Testis (tissue), 3 donors: ENCODE results near the gene ANGEL2. TPM values are rescaled to one million over a fixed set of nuclear protein-coding genes. Genes with fewer than 3 reads are reported as not detected.
A peak's percentile ranks its signal among the peaks of the same experiment; 100 is the strongest.
"Not testable (repeated sequence)": the region's sequence is repeated elsewhere in the genome, so short reads cannot be mapped to it uniquely, and the experiment has no call there.

Experiments used
- DNase-seq: peaks from one replicate; pipeline ENCODE4 v3.0.0-alpha.2; 2019
- H3K27ac ChIP-seq, 2 donors: fragments of 200-600 bp; sonication (generic); one replicate each; pipeline ENCODE4 v1.5.1; 2019
- H3K27me3 ChIP-seq: fragments of 200-600 bp; sonication (generic); one replicate; pipeline ENCODE4 v1.5.1; 2019
- H3K36me3 ChIP-seq: fragments of 200-600 bp; sonication (generic); one replicate; pipeline ENCODE4 v1.5.1; 2017; ENCODE audit warnings: low read depth; ENCODE audit errors: missing control alignments
- H3K4me1 ChIP-seq: fragments of 200-600 bp; sonication (generic); one replicate; pipeline ENCODE4 v1.5.1; 2019
- H3K4me3 ChIP-seq, 2 donors: fragments of 200-600 bp; sonication (generic); one replicate each; pipeline ENCODE4 v1.5.1; 2017 to 2019
- H3K9me3 ChIP-seq: fragments of 200-600 bp; sonication (generic); one replicate; pipeline ENCODE4 v1.5.1; 2017
- POLR2A ChIP-seq: fragments of 450-650 bp; IDR thresholded peaks from one replicate; pipeline ENCODE4 v1.6.1; 2017; ENCODE audit warnings: antibody characterized with exemption, mild to moderate bottlenecking, moderate library complexity
- WGBS, 2 donors: methylation state at CpG; one replicate each; pipeline ENCODE4 v1.1.5; 2018; 5-methylcytosine and 5-hydroxymethylcytosine counted together
- intact Hi-C: fragments of 100-400 bp; cut with DNase I; formaldehyde crosslinking; loops from one replicate; pipeline ENCODE4 v1.15.1; 2023; ENCODE audit warnings: low total_unique reads
- polyA plus RNA-seq: library from polyadenylated mRNA; stranded (reverse); fragments of 350-450 nt; fragmentation: Illumina TruSeq; extraction: RNeasy Lipid Tissue Mini Kit (QIAGEN cat#74804); gene quantifications from one replicate; pipeline ENCODE4 v1.2.3, GENCODE V29; 2014; ENCODE audit warnings: low read depth, low replicate concordance; ENCODE audit not compliant: insufficient read depth
- total RNA-seq, 2 donors: library from RNA; depleted of rRNA; stranded (reverse); fragments of >200 nt; gene quantifications; one replicate each; pipeline ENCODE4 v1.2.3, GENCODE V29; 2016
- TF ChIP-seq, protein P1 (sequence below), 3 experiments: fragments of 450-650 bp in 2 of 3; fragments of 200-600 bp in 1 of 3; sonication (generic) in 1 of 3; IDR thresholded peaks; one replicate each; pipeline ENCODE4 v1.5.1; 2016 to 2019; ENCODE audit warnings: antibody characterized with exemption in 3 of 3, mild to moderate bottlenecking in 2 of 3, moderate library complexity in 1 of 3

The ANGEL2 gene
- total and polyA plus RNA-seq, 3 donors from 2014 or later = 20.3 to 63.1 (median 49.1) TPM

DNA sequence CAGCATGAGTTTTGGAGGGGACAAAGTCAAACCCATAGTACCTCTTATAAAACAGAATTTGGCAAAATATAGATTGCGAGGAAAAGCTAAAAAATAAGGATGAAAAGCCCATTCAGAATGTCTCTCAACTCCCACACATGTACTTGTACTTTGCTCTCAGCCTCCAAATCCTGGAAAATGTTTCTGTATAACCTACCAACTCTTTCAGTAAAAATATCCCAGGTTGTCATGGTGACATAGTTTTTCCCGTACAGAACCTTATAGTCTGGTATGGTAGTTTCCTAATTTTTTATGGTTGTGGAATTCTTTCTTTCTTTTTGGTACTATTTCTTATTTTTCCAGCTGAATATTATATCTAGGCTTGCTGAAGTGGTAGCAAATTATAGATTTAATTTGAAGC lies 19.9 kb upstream of the ANGEL2 start:
- DNase-seq = no peak
- 44 to 50% methylated on average over 2 of the region's 2 CpGs for WGBS, 2 donors
- H3K4me3 ChIP-seq = no peak overlapping the region

DNA sequence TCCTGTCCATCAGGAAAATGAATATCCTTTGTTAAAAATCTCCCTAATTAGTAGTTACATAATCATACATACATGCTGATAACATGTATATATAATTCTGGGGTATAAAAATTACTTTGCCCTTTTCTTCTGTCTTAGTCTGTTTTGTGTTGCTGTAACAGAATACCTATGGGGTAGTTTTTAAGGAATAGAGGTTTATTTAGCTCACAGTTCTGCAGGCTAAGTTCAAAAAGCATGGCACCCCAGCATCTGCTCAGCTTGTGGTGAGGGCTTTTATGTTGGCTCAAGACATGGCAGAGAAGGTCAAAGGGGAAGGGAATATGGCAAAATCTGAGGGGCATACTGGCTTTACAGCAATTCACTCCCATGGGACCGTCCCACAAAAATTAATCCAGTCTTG lies 19.0 kb upstream of the ANGEL2 start:
- Histone ChIP-seq H3K9me3 (no peaks in the 10 kb centered on the region), H3K4me3 (no peak overlapping the region), H3K4me1 (peaks cover 7% of the 10 kb centered on the region), H3K27ac (no peak overlapping the region), H3K36me3 (no peaks in the 10 kb centered on the region), H3K27me3 (no peaks in the 10 kb centered on the region)
- intact Hi-C loops = no loop called here
- TF ChIP-seq POLR2A = no peak
- TF ChIP-seq, protein P1, sequence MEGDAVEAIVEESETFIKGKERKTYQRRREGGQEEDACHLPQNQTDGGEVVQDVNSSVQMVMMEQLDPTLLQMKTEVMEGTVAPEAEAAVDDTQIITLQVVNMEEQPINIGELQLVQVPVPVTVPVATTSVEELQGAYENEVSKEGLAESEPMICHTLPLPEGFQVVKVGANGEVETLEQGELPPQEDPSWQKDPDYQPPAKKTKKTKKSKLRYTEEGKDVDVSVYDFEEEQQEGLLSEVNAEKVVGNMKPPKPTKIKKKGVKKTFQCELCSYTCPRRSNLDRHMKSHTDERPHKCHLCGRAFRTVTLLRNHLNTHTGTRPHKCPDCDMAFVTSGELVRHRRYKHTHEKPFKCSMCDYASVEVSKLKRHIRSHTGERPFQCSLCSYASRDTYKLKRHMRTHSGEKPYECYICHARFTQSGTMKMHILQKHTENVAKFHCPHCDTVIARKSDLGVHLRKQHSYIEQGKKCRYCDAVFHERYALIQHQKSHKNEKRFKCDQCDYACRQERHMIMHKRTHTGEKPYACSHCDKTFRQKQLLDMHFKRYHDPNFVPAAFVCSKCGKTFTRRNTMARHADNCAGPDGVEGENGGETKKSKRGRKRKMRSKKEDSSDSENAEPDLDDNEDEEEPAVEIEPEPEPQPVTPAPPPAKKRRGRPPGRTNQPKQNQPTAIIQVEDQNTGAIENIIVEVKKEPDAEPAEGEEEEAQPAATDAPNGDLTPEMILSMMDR (IDR thresholded peaks at IDR 0.05) = no peak
- 93 to 100% methylated on average over 1 of the region's 1 CpG for WGBS, 2 donors
- no peak for DNase-seq

More for the DNA sequence above, 19.9 kb upstream of the ANGEL2 start:
- Histone ChIP-seq H3K36me3 (no peaks in the 10 kb centered on the region), H3K27ac (no peak overlapping the region), H3K27me3 (no peaks in the 10 kb centered on the region), H3K4me1 (peaks cover 7% of the 10 kb centered on the region), H3K9me3 (no peaks in the 10 kb centered on the region)
- no peak for TF ChIP-seq POLR2A
- TF ChIP-seq, protein P1 (IDR thresholded peaks at IDR 0.05) = no peak
- intact Hi-C loops = no loop called here

DNA sequence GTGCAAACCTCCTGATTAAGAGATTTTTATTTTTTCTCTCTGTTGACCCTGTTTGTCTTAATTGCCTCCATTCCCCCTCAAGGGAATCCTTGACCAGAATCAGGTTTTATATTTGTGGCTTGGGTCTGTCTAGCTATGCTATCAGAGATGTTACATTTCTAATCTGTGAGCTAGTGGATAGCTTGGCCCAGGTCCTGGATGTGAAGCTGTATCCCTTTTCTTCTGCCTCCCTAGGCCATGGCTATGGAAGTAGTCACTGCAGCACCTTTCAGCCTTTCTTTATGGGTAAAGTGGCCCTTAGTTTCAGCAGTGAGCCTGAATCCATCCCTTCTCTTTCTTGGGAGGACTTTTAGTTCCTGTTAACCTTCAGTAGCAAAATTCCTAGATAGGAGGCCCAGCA lies 17.0 kb upstream of the ANGEL2 start:
- no peaks in the 10 kb centered on the region for H3K36me3 ChIP-seq
- H3K4me3 ChIP-seq = no peak overlapping the region
- H3K4me1 ChIP-seq = peaks cover 7% of the 10 kb centered on the region
- intact Hi-C loops = no loop called here
- H3K9me3 ChIP-seq = no peaks in the 10 kb centered on the region
- no peak for TF ChIP-seq POLR2A
- TF ChIP-seq, protein P1 (IDR thresholded peaks at IDR 0.05) = no peak
- peak; percentile 72 for DNase-seq
- H3K27me3 ChIP-seq = no peaks in the 10 kb centered on the region
- no peak overlapping the region for H3K27ac ChIP-seq

DNA sequence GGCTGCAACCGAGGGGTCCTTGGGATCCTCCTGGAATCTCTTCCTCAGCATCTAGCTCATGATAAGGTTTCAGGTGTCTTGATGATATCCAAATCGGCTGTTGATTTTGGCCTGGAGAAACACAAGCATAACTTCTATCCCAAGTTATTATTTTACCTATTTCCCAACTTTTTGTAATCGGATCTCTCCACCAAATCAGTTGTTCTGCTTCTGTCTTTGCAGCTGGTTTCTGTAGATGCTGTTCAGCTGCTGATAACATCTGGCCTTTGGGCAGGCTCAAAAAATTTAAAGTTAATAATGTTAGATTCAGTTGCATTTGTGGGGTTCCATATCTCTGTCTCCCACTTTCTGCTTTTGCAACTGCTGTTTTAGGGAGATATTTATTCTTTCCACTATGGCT lies 11.4 kb upstream of the ANGEL2 start:
- H3K27ac ChIP-seq, intact Hi-C loops, H3K9me3 ChIP-seq, DNase-seq, H3K4me1 ChIP-seq, H3K27me3 ChIP-seq, H3K4me3 ChIP-seq, H3K36me3 ChIP-seq: not testable (repeated sequence)
- 84% methylated on average over 3 of the region's 3 CpGs for WGBS, 2 donors

DNA sequence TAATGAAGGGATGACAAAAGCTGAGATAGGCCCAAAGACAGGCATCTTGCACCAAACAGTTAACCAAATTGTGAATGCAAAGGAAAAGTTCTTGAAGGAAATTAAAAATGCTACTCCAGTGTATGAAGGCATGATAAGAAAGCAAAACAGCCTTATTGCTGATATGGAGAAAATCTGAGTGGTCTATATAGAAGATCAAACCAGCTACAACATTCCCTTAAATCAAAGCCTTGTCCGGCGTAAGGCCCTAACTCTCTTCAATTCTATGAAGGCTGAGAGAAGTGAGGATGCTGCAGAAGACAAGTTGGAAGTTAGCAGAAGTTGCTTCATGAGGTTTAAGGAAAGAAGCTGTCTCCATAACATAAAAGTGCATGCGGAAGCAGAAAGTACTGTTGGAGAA lies 4.3 kb upstream of the ANGEL2 start:
- Histone ChIP-seq H3K27me3 (no peaks in the 10 kb centered on the region), H3K9me3 (no peaks in the 10 kb centered on the region), H3K4me3 (no peak overlapping the region), H3K36me3 (no peaks in the 10 kb centered on the region), H3K4me1 (no peaks in the 10 kb centered on the region), H3K27ac (no peak overlapping the region)
- DNase-seq = no peak
- intact Hi-C loops = no loop called here
- WGBS, 2 donors = 99 to 100% methylated on average over 3 of the region's 3 CpGs
- TF ChIP-seq, protein P1 (IDR thresholded peaks at IDR 0.05) = no peak
- no peak for TF ChIP-seq POLR2A
